HG02970 (cell line): ENCODE results near the gene TM9SF3.

ENCODE experiments used
- ATAC-seq: cut with Tn5 transposase; IDR thresholded peaks from one replicate; pipeline ENCODE4 v1.9.1; 2021; ENCODE audit warnings: mild to moderate bottlenecking, moderate library complexity, moderate number of reproducible peaks; ENCODE audit not compliant: unreplicated experiment, low FRiP score

The TM9SF3 gene

GRCh38 chr10:96586419-96587263 is at the start of gene TM9SF3:
TSS of gene TM9SF3 (minus strand) at chr10:96587012. CDS start at chr10:96586835, 177 bp downstream.
- ATAC-seq, result peak; percentile 56

- no peak for ATAC-seq
Observed at GRCh38 chr10:96636551-96636950, 49.7 kb upstream of the TM9SF3 start.

DNA sequence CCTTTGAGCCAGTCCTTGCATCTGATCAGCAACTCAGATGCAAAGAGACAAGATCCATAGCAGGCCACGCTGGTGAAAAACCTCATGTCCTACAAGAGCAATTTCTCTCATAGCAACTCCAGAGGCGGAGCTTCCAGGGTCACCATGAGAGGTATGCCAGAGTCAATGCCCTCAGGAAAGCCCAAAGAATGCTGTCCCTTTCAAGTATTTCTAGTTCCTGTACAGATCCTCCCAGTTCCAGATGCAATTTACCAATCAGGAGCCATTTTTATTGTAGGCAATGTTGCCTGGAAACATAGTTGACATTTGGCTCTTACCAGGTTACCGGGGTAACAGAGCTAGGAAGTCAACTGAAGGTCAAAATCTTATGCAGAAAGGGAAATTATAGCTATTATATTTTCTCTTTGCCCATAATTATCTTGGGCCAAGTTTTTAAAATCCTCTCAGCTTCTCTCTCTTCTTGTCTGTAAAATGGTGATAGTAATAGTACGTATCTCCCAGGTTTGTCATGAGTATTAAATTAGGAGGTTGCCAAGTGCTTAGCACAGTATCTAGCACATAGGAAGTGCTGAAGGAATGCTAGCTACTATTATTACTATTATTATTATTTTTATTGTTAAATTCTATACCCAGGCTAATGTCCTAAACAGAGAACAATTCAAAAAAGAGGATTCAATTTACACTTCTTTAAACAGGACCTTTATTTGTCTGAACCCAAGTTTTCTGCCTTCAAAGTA is 46.3 kb upstream of the TM9SF3 start:
- no peak for ATAC-seq

DNA sequence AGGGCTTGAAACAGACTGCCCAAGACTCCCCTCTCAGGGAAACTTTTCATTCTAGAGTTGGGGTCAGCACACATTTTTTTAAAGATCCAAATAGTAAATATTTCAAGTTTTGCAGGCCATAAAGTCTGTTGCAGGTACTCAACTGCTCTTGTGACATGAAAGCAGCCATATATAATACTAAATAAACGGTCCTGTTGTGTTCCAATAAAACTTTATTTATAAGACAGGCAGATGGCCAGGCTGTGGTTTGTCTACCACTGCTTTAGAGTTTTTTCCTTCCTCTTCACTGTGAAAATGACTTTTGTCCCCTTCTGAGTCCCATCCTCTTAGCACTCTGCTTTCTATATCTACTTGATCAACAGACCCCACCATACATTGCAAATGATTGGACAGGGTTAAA is 40.5 kb upstream of the TM9SF3 start:
- ATAC-seq, result no peak

DNA sequence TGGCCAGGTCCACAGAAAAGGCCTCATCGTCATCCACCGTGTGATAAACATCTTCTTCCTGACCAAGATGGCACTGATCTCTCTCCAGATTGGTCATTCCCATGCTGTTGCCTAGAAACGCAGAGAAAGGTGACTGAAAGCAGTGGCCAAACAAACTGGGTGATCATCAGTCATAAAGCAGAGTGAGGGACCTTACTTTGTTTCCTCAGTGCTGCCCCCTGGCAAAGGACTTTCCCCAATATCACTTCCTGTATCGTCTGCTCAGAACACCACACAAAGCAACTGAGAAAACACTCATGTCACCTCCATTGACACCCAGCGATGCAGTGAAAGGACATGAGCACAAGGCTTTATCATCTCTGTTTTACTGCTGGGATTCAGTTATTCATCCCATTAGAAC is 40.0 kb upstream of the TM9SF3 start:
- ATAC-seq, result no peak

DNA sequence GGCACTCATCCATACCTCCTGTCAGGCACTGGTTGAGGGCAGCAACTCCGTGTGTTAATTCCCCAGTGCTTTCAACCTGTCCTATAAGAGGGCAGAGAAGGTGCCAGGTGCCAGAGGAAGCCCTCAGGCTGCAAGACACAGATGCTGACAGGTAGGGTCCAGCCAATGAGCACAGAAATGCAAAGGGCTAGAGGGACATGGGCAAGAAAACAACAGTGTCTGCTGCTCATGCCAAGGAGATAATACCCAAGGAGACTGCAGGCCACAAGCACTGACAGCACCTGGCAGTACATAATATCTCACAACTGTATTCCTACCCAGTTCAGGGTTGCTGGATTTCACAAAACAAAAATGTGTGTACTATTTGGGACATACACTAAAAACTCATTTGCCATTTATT is 38.4 kb upstream of the TM9SF3 start:
- no peak for ATAC-seq

DNA sequence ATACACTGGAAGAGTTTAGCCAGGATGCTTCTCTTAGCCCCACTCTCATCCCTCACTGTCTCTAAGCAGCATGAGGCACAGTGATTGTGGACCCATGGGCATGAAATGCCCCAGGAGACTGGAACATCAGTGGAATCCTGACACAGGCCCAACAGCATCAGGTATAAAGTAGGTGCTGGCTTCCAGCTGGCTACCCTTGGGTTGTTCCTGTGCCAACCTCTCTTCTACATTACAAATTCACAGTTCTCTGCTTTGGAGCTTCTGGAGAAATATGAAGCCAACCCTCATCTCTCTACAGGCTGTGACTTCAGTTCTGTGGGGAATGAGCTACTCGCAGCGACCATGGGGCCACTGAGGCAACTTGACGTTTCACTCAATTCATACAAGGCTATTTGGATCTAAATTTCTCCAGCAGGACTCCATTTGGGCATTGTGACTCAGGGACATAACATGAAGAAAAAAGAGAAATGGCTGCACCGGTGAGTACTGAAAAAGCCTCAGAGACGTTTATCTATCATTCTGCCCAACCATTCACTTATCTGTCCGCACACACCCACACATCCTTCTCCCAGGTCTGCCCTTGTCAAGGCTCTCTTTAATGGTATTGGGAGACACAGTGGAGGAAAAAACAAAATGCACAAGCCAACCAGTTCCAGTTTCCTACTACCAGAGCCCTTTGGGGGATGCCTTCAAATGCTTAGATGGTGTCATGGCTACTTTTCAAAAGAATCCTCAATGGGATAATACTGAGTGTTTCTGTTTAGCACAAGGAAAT is 35.4 kb upstream of the TM9SF3 start:
- ATAC-seq, result no peak

- ATAC-seq, result no peak
Observed at GRCh38 chr10:96619796-96620773, 33.3 kb upstream of the TM9SF3 start.

GRCh38 chr10:96619120-96619519 is 32.3 kb upstream of the TM9SF3 start:
- no peak for ATAC-seq

DNA sequence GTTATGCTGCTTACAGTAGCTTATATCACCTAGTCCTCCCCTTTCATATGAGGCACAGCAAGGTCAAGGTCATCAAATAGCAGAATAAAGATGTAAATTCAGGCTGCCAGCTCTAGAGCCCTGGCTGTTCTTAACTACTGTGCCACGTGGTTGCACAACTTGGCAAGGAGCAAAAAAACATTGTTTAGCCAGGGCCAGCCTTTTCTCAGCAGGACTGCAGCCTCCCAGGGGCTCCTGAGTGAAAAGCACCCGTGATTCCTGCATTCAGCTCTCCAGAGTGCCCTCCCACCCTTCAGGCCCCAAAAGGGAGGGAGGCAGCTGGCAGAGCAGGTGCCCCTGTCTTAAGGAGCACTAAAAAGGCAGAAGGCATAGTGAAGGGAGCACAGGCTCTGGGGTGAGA is 31.8 kb upstream of the TM9SF3 start:
- no peak for ATAC-seq

DNA sequence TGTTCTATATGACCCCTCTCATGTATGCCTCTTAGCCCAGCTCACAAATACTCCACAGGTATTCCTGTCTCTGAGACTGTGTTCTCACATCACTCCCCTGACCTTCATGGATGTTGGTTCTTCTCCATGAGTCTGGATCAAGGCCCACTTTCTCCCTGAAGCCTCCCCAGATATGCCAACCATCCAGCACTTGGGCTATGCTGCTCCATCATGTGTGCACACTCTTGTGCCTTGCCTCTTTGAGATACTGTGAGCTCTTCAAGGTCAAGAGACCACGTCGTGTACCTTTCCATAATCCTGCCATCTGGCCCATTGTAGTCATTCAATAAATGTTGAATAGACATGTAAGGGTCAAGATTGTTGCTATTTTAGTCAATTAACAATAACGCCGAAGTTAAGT is 30.1 kb upstream of the TM9SF3 start:
- ATAC-seq, result no peak

DNA sequence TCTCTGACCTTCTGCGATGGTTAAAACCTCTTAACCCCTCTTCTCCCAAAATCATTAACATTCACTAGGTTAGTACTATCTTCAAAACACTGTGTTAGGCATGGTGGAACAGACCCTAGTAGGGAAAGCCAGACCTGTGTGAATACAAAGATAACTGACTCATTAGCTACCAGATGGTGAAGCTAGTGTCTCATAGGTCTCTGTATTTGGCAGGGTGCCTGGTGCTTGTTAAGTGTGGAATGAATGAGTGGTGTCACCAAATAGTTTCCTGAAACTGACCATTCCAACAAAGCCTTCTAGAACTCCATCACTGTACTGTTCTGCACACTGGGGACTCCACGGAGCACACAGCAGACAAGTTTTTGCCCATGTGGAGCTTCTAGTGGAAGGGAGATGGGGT is 27.7 kb upstream of the TM9SF3 start:
- no peak for ATAC-seq

DNA sequence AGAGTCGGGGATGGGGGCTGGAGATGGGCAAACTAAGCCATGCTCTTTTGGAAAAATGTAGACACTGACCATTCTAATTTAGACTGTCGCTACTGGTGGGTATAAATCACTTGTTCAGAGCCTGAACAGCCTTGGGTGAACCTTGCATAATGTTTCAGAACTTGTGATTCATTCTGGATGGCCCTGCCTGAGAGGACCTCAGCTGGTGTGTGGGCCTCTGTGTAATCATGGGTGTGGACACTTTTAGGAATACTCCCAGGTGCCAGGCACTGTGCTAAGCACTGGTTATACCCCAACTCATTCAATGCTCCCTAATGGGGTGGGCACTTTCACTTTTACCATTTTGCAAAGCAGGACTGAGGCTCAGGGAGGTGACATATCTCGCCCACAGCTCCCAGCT is 26.8 kb upstream of the TM9SF3 start:
- no peak for ATAC-seq

- no peak for ATAC-seq
Observed at GRCh38 chr10:96612055-96612830, 25.4 kb upstream of the TM9SF3 start.

- ATAC-seq, result no peak
Observed at GRCh38 chr10:96610817-96611216, 24.0 kb upstream of the TM9SF3 start.

GRCh38 chr10:96609510-96609909 is 22.7 kb upstream of the TM9SF3 start:
- no peak for ATAC-seq

GRCh38 chr10:96608805-96609204 is 22.0 kb upstream of the TM9SF3 start:
- ATAC-seq, result no peak

- no peak for ATAC-seq
Observed at GRCh38 chr10:96608262-96608661, 21.4 kb upstream of the TM9SF3 start.

DNA sequence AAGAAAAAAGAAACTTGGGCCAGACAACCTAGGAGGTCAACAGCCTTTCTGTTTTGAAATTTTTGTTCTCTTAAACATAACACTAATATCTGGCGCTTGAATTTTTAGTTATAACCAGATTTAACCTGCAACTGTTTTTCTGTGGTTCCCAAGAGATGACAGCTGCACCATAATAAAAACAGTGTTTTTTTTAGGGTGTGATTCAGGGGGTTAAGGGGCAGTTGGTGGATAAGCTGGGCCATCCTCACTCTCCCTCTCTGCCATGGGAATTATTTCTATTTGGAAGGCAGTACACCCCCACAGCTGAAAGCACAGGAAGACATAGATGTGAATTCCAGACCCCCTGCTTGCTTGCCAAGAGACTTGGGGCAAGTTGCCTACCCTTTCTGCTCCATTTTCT is 20.1 kb upstream of the TM9SF3 start:
- no peak for ATAC-seq
